ENCODE results near the gene GNAZ. TPM values are rescaled to one million over a fixed set of nuclear protein-coding genes. Genes with fewer than 3 reads are reported as not detected.
"Not testable (repeated sequence)": the region's sequence is repeated elsewhere in the genome, so short reads cannot be mapped to it uniquely, and the experiment has no call there.

GNAZ gene
- total RNA-seq, 1 experiment from 2014 or later, result 0.82 TPM

GRCh38 chr22:23047265-23047664 lies 23.1 kb upstream of the GNAZ start:
- BruUV-seq (replicated peaks), result no TSS peak
- Mint-ChIP-seq H3K27me3 (ENCODE audit: insufficient read depth, unreplicated experiment) (peaks cover 42% of the 10 kb centered on the region), H3K4me3 (ENCODE audit: unreplicated experiment) (no peak overlapping the region), H3K27ac (ENCODE audit: low read depth, unreplicated experiment) (no peak overlapping the region), H3K9me3 (ENCODE audit: unreplicated experiment) (peaks cover 13% of the 10 kb centered on the region), H3K36me3 (ENCODE audit: insufficient read depth, unreplicated experiment) (no peaks in the 10 kb centered on the region), H3K4me1 (ENCODE audit: insufficient read depth, unreplicated experiment) (no peaks in the 10 kb centered on the region)
- ChIA-PET CTCF (interaction anchor here (0.7 to 1.2 kb wide), 2 partner anchors 49 to 199 kb away, joined by 3 read pairs; no protein-coding TSS in a partner anchor), POLR2A (interaction anchor here (0.7 kb wide), 1 partner anchor 11 kb away, joined by 3 read pairs; no protein-coding TSS in a partner anchor)
- no peak for TF ChIP-seq CTCF (IDR thresholded peaks at IDR 0.05; ENCODE audit: unreplicated experiment)
- no peak for DNase-seq (ENCODE audit: unreplicated experiment)
- intact Hi-C loops (cut with micrococcal nuclease), result no loop called here

- no peak for TF ChIP-seq CTCF (IDR thresholded peaks at IDR 0.05; ENCODE audit: unreplicated experiment)
- Mint-ChIP-seq H3K9me3 (ENCODE audit: unreplicated experiment) (peaks cover 13% of the 10 kb centered on the region), H3K27ac (ENCODE audit: low read depth, unreplicated experiment) (no peak overlapping the region), H3K27me3 (ENCODE audit: insufficient read depth, unreplicated experiment) (peaks cover 37% of the 10 kb centered on the region), H3K36me3 (ENCODE audit: insufficient read depth, unreplicated experiment) (no peaks in the 10 kb centered on the region), H3K4me3 (ENCODE audit: unreplicated experiment) (no peak overlapping the region), H3K4me1 (ENCODE audit: insufficient read depth, unreplicated experiment) (no peaks in the 10 kb centered on the region)
- ChIA-PET POLR2A (no interaction called here), CTCF (interaction anchor here (1.2 kb wide), 1 partner anchor 49 kb away, joined by 3 read pairs; no protein-coding TSS in a partner anchor)
- BruUV-seq (replicated peaks), result no TSS peak
- intact Hi-C loops (cut with micrococcal nuclease), result no loop called here
- DNase-seq (ENCODE audit: unreplicated experiment), result no peak
Measured at GRCh38 chr22:23047742-23048141, 22.6 kb upstream of the GNAZ start.

- BruUV-seq (replicated peaks); DNase-seq (ENCODE audit: unreplicated experiment); intact Hi-C loops (cut with micrococcal nuclease); H3K4me3 Mint-ChIP-seq (ENCODE audit: unreplicated experiment); POLR2A ChIA-PET; H3K4me1 Mint-ChIP-seq (ENCODE audit: insufficient read depth, unreplicated experiment); CTCF ChIA-PET; H3K36me3 Mint-ChIP-seq (ENCODE audit: insufficient read depth, unreplicated experiment); H3K27ac Mint-ChIP-seq (ENCODE audit: low read depth, unreplicated experiment): not testable (repeated sequence)
- H3K9me3 Mint-ChIP-seq (ENCODE audit: unreplicated experiment), result peaks cover 15% of the 10 kb centered on the region
- peaks cover 42% of the 10 kb centered on the region for H3K27me3 Mint-ChIP-seq (ENCODE audit: insufficient read depth, unreplicated experiment)
Measured at GRCh38 chr22:23050546-23050945, 19.8 kb upstream of the GNAZ start.

DNA sequence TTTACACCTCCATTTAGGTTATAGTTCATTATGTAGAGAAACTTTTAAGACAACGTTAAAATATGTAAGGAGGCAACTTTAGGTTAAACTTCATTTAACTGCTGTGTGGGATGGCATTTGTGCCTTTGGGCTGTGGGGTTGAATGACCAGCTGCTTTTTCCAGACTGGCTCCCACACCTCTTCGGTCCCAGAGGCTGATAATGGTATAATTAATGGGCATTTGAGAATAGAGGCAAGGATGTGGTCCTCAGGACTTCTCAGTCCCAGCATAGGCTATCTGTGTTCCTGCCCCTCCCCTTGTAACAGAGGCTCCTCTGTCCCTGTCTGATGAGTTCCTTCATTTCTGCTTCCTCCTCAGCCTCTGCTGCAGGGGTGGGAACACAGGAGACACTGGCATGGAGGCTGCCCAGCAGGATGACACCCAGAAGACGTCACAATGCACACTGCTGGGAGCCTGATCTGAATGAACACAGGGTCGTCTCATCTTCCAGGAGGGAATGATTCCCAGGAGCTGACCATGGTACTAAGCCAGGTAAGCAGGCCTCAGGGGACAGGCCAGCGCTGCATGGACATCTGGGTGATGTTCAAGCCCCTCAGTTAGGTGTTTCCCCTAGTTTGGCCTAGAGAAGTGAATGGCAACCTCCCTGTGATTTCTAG lies 17.1 kb upstream of the GNAZ start:
- no peaks in the 10 kb centered on the region for H3K36me3 Mint-ChIP-seq (ENCODE audit: insufficient read depth, unreplicated experiment)
- H3K4me3 Mint-ChIP-seq (ENCODE audit: unreplicated experiment), result no peak overlapping the region
- DNase-seq (ENCODE audit: unreplicated experiment), result no peak
- BruUV-seq (replicated peaks), result no TSS peak
- H3K27ac Mint-ChIP-seq (ENCODE audit: low read depth, unreplicated experiment), result no peak overlapping the region
- intact Hi-C loops (cut with micrococcal nuclease), result no loop called here
- H3K27me3 Mint-ChIP-seq (ENCODE audit: insufficient read depth, unreplicated experiment), result peaks cover 58% of the 10 kb centered on the region
- H3K9me3 Mint-ChIP-seq (ENCODE audit: unreplicated experiment), result peaks cover 28% of the 10 kb centered on the region
- TF ChIP-seq CTCF (IDR thresholded peaks at IDR 0.05; ENCODE audit: unreplicated experiment), result no peak
- POLR2A ChIA-PET, result no interaction called here
- no peaks in the 10 kb centered on the region for H3K4me1 Mint-ChIP-seq (ENCODE audit: insufficient read depth, unreplicated experiment)
- CTCF ChIA-PET, result interaction anchor here (0.7 kb wide), 1 partner anchor 624 kb away, joined by 3 read pairs; no protein-coding TSS in a partner anchor
